AG04450 (cell line): ENCODE data around the gene PKP3. TPM values are rescaled to one million over a fixed set of nuclear protein-coding genes. Genes with fewer than 3 reads are reported as not detected.
"Not testable (repeated sequence)": the region's sequence is repeated elsewhere in the genome, so short reads cannot be mapped to it uniquely, and the experiment has no call there.

Source experiments
- CTCF ChIA-PET: fragments of 300-600, 350-600 bp; formaldehyde crosslinking; extraction: SDS; loops from one replicate; lab custom pipeline; 2022; ENCODE audit warnings: antibody characterized with exemption, inconsistent platforms; lab: Charles Lee
- POLR2A ChIA-PET: fragments of 350-600 bp; formaldehyde crosslinking; extraction: SDS; loops from one replicate; lab custom pipeline; 2021; ENCODE audit warnings: antibody characterized with exemption, inconsistent platforms; lab: Yijun Ruan, JAX
- DNase-seq: peaks from one replicate; pipeline ENCODE4 v3.0.0-alpha.2; 2011; ENCODE audit warnings: low read depth, low spot score
- H3K27ac ChIP-seq: one replicate; pipeline ENCODE4 v1.5.1; 2012; ENCODE audit warnings: low read depth, low read length, control low read depth
- H3K27me3 ChIP-seq: one replicate; pipeline ENCODE4 v1.6.0; 2012; ENCODE audit warnings: low read length; ENCODE audit not compliant: control insufficient read depth, insufficient read depth
- H3K4me3 ChIP-seq: 2 replicates; pipeline ENCODE4 v1.5.1; 2011; ENCODE audit warnings: mild to moderate bottlenecking, low read depth, low read length, control low read depth
- H3K9me3 ChIP-seq: 2 replicates; pipeline ENCODE4 v1.5.1; 2012; ENCODE audit warnings: low read length; ENCODE audit not compliant: control insufficient read depth, insufficient read depth
- CTCF ChIP-seq: IDR thresholded peaks from 2 replicates; pipeline ENCODE4 v1.5.1; 2011; ENCODE audit warnings: low read depth, low read length, control low read depth, inconsistent platforms
- polyA plus RNA-seq: library from polyadenylated mRNA; depleted of rRNA; stranded (reverse); fragments of >200 nt; gene quantifications from 2 replicates; pipeline ENCODE4 v1.2.3, GENCODE V29; 2011

PKP3 gene
- polyA plus RNA-seq, 1 experiment, result 0.55 TPM

DNA sequence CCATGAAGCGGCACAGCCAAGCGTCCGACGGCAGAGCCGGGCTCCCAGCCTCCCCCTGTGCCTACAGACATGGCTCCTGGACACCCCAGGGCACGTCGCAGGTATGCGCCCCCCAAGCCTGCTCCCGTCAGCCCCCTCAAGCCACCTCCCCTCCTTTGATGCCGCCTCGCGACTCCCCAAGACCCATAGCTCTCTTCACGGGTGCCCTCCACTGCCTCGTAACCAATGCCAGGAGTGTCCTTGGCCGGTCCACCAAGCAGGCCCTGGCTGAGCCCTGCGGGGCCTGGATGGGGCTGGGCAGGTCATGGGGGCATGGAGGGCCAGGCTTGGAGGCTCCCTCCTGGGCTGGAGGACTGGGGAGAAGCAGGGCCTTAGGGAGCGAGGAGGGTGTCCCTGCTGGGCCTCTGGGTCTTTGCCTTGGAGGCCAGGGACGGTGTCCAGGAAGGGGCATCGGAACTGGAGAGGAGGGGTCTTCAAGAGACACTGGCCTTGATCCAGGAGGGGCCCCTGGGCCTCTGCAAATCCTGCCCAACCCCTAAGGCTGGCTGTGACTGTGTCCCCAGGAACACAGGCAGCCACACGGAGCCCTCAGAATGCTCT, 38.6 kb downstream of the PKP3 start:
- H3K4me3 ChIP-seq, result no peak overlapping the region
- DNase-seq, result no peak
- POLR2A ChIA-PET, result no interaction called here
- no peaks in the 10 kb centered on the region for H3K27me3 ChIP-seq
- no peak overlapping the region for H3K27ac ChIP-seq
- H3K9me3 ChIP-seq, result peaks cover 15% of the 10 kb centered on the region
- TF ChIP-seq CTCF, result no peak
- CTCF ChIA-PET, result no interaction called here

- H3K27me3 ChIP-seq, result no peaks in the 10 kb centered on the region
- no peak overlapping the region for H3K4me3 ChIP-seq
- H3K27ac ChIP-seq, result no peak overlapping the region
- DNase-seq, result no peak
- no peak for TF ChIP-seq CTCF
- ChIA-PET POLR2A (no interaction called here), CTCF (no interaction called here)
- H3K9me3 ChIP-seq, result peaks cover 16% of the 10 kb centered on the region
Observed at GRCh38 chr11:433111-433510, 39.1 kb downstream of the PKP3 start.

- no peak for DNase-seq
- H3K9me3 ChIP-seq, result peaks cover 16% of the 10 kb centered on the region
- H3K27me3 ChIP-seq, result no peaks in the 10 kb centered on the region
- no peak for TF ChIP-seq CTCF
- ChIA-PET CTCF (no interaction called here), POLR2A (no interaction called here)
- H3K27ac ChIP-seq, result no peak overlapping the region
- H3K4me3 ChIP-seq, result no peak overlapping the region
Observed at GRCh38 chr11:433641-434040, 39.6 kb downstream of the PKP3 start.

GRCh38 chr11:434496-434895, 40.5 kb downstream of the PKP3 start:
- ChIA-PET CTCF (no interaction called here), POLR2A (no interaction called here)
- TF ChIP-seq CTCF, result no peak
- no peak for DNase-seq
- peaks cover 3% of the 10 kb centered on the region for H3K27me3 ChIP-seq
- peaks cover 16% of the 10 kb centered on the region for H3K9me3 ChIP-seq
- H3K4me3 ChIP-seq, result no peak overlapping the region
- H3K27ac ChIP-seq, result no peak overlapping the region

GRCh38 chr11:434999-435740, 41.2 kb downstream of the PKP3 start:
- H3K9me3 ChIP-seq, result peaks cover 16% of the 10 kb centered on the region
- H3K27ac ChIP-seq, DNase-seq, POLR2A ChIA-PET, CTCF ChIA-PET, H3K27me3 ChIP-seq, H3K4me3 ChIP-seq: not testable (repeated sequence)
